Activated T-helper 1 cell treated with anti-CD3 and anti-CD28 coated beads, Interleukin-2, amount 50 U/mL, for 16 hours (primary cell): ENCODE measurements around the gene PGK2.
"Not testable (repeated sequence)": the region's sequence is repeated elsewhere in the genome, so short reads cannot be mapped to it uniquely, and the experiment has no call there.

Experiments used
- DNase-seq, 2 donors: peaks; one replicate each; pipeline ENCODE4 v3.0.0-alpha.2; 2020; ENCODE audit warnings: low read depth in 1 of 2, low spot score in 1 of 2

PGK2 gene

GRCh38 chr6:49787176-49787575, at the start of gene PGK2:
PGK2 (minus strand) TSS chr6:49787285; CDS start chr6:49787187, 98 bp downstream.
- no peak for DNase-seq

GRCh38 chr6:49835140-49835539, 48.1 kb upstream of the PGK2 start:
- DNase-seq: no peak

- no peak for DNase-seq
Observed at GRCh38 chr6:49833386-49833785, 46.3 kb upstream of the PGK2 start.

GRCh38 chr6:49826743-49827406, 39.8 kb upstream of the PGK2 start:
- no peak for DNase-seq

GRCh38 chr6:49815166-49815565, 28.1 kb upstream of the PGK2 start:
- DNase-seq: no peak

GRCh38 chr6:49813248-49813647, 26.2 kb upstream of the PGK2 start:
- no peak for DNase-seq

GRCh38 chr6:49806145-49806544, 19.1 kb upstream of the PGK2 start:
- DNase-seq: no peak

GRCh38 chr6:49805246-49805645, 18.2 kb upstream of the PGK2 start:
- DNase-seq: no peak

- DNase-seq: no peak
Observed at GRCh38 chr6:49801525-49801924, 14.4 kb upstream of the PGK2 start.

GRCh38 chr6:49799090-49799489, 12.0 kb upstream of the PGK2 start:
- DNase-seq: no peak

GRCh38 chr6:49796842-49797455, 9.9 kb upstream of the PGK2 start:
- DNase-seq: not testable (repeated sequence)

GRCh38 chr6:49790341-49790740, 3.3 kb upstream of the PGK2 start:
- DNase-seq: no peak

GRCh38 chr6:49784272-49784671, 2.8 kb downstream of the PGK2 start:
- no peak for DNase-seq

GRCh38 chr6:49782725-49783124, 4.4 kb downstream of the PGK2 start:
- no peak for DNase-seq

GRCh38 chr6:49782293-49782692, 4.8 kb downstream of the PGK2 start:
- DNase-seq: no peak

- DNase-seq: no peak
Observed at GRCh38 chr6:49776444-49776843, 10.6 kb downstream of the PGK2 start.

- DNase-seq: no peak
Observed at GRCh38 chr6:49775043-49775442, 12.0 kb downstream of the PGK2 start.

- DNase-seq: no peak
Observed at GRCh38 chr6:49772285-49772684, 14.8 kb downstream of the PGK2 start.

GRCh38 chr6:49766762-49767161, 20.3 kb downstream of the PGK2 start:
- no peak for DNase-seq

GRCh38 chr6:49764571-49765236, 22.4 kb downstream of the PGK2 start:
- DNase-seq: no peak

- DNase-seq: no peak
Observed at GRCh38 chr6:49744259-49744658, 42.8 kb downstream of the PGK2 start, which contains the start of gene CRISP3. CRISP3 (minus strand) TSS chr6:49744388; CDS start chr6:49744367, 21 bp downstream.

- DNase-seq: no peak
Observed at GRCh38 chr6:49743429-49743828, 43.7 kb downstream of the PGK2 start.
